ENCODE data around the gene MTG1.

MTG1 gene

GRCh38 chr10:133397938-133398337 is 4.0 kb downstream of the MTG1 start:
- Histone ChIP-seq H3K36me3 (ENCODE audit: control insufficient read depth in 5 of 5, insufficient read depth in 5 of 5, low read length in 5 of 5) (peaks cover 0 to 59% (median 54%) of the 10 kb centered on the region in 5 donors), H3K9me3 (ENCODE audit: control insufficient read depth in 5 of 5, low read length in 5 of 5) (no peaks in the 10 kb centered on the region), H3K27ac (ENCODE audit: low read depth, low read length) (no peak overlapping the region), H3K27me3 (ENCODE audit: control insufficient read depth in 5 of 5, insufficient read depth in 4 of 5, low read length in 5 of 5) (no peaks in the 10 kb centered on the region), H3K4me1 (ENCODE audit: control insufficient read depth in 5 of 5, insufficient read depth in 5 of 5, low read length in 5 of 5) (peaks cover 0 to 21% (median 13%) of the 10 kb centered on the region in 5 donors), H3K4me3 (ENCODE audit: low read depth in 1 of 5, low read length in 5 of 5) (no peak overlapping the region), H3K9ac (ENCODE audit: low read length in 5 of 5) (no peak overlapping the region)

GRCh38 chr10:133399123-133399601 is 5.2 kb downstream of the MTG1 start:
- no peak overlapping the region for H3K9ac ChIP-seq (ENCODE audit: low read length in 5 of 5)
- H3K36me3 ChIP-seq (ENCODE audit: control insufficient read depth in 5 of 5, insufficient read depth in 5 of 5, low read length in 5 of 5): peaks cover 0 to 67% (median 63%) of the 10 kb centered on the region in 5 donors
- no peak overlapping the region for H3K4me3 ChIP-seq (ENCODE audit: low read depth in 1 of 5, low read length in 5 of 5)
- no peaks in the 10 kb centered on the region for H3K27me3 ChIP-seq (ENCODE audit: control insufficient read depth in 5 of 5, insufficient read depth in 4 of 5, low read length in 5 of 5)
- no peaks in the 10 kb centered on the region for H3K9me3 ChIP-seq (ENCODE audit: control insufficient read depth in 5 of 5, low read length in 5 of 5)
- peaks cover 0 to 14% (median 13%) of the 10 kb centered on the region in 5 donors for H3K4me1 ChIP-seq (ENCODE audit: control insufficient read depth in 5 of 5, insufficient read depth in 5 of 5, low read length in 5 of 5)
- no peak overlapping the region for H3K27ac ChIP-seq (ENCODE audit: low read depth, low read length)

- Histone ChIP-seq H3K27me3 (ENCODE audit: control insufficient read depth in 5 of 5, insufficient read depth in 4 of 5, low read length in 5 of 5) (no peaks in the 10 kb centered on the region), H3K27ac (ENCODE audit: low read depth, low read length) (no peak overlapping the region), H3K4me3 (ENCODE audit: low read depth in 1 of 5, low read length in 5 of 5) (no peak overlapping the region), H3K9ac (ENCODE audit: low read length in 5 of 5) (peak overlapping the region in 1 of 5 donors; percentile 2), H3K9me3 (ENCODE audit: control insufficient read depth in 5 of 5, low read length in 5 of 5) (no peaks in the 10 kb centered on the region), H3K4me1 (ENCODE audit: control insufficient read depth in 5 of 5, insufficient read depth in 5 of 5, low read length in 5 of 5) (peaks cover 0 to 3% (median 0%) of the 10 kb centered on the region in 5 donors), H3K36me3 (ENCODE audit: control insufficient read depth in 5 of 5, insufficient read depth in 5 of 5, low read length in 5 of 5) (peaks cover 13 to 78% (median 72%) of the 10 kb centered on the region in 5 donors)
Observed at GRCh38 chr10:133400624-133401424, 6.9 kb downstream of the MTG1 start.

- Histone ChIP-seq H3K4me3 (ENCODE audit: low read depth in 1 of 5, low read length in 5 of 5) (no peak overlapping the region), H3K4me1 (ENCODE audit: control insufficient read depth in 5 of 5, insufficient read depth in 5 of 5, low read length in 5 of 5) (peaks cover 0 to 3% (median 0%) of the 10 kb centered on the region in 5 donors), H3K27ac (ENCODE audit: low read depth, low read length) (no peak overlapping the region), H3K27me3 (ENCODE audit: control insufficient read depth in 5 of 5, insufficient read depth in 4 of 5, low read length in 5 of 5) (no peaks in the 10 kb centered on the region), H3K36me3 (ENCODE audit: control insufficient read depth in 5 of 5, insufficient read depth in 5 of 5, low read length in 5 of 5) (peaks cover 14 to 74% (median 72%) of the 10 kb centered on the region in 5 donors), H3K9me3 (ENCODE audit: control insufficient read depth in 5 of 5, low read length in 5 of 5) (no peaks in the 10 kb centered on the region), H3K9ac (ENCODE audit: low read length in 5 of 5) (no peak overlapping the region)
Observed at GRCh38 chr10:133401500-133401899, 7.5 kb downstream of the MTG1 start.

GRCh38 chr10:133401981-133402725 is 8.2 kb downstream of the MTG1 start:
- H3K27me3 ChIP-seq (ENCODE audit: control insufficient read depth in 5 of 5, insufficient read depth in 4 of 5, low read length in 5 of 5): no peaks in the 10 kb centered on the region
- H3K4me1 ChIP-seq (ENCODE audit: control insufficient read depth in 5 of 5, insufficient read depth in 5 of 5, low read length in 5 of 5): peaks cover 0 to 3% (median 0%) of the 10 kb centered on the region in 5 donors
- no peak overlapping the region for H3K9ac ChIP-seq (ENCODE audit: low read length in 5 of 5)
- H3K4me3 ChIP-seq (ENCODE audit: low read depth in 1 of 5, low read length in 5 of 5): no peak overlapping the region
- no peaks in the 10 kb centered on the region for H3K9me3 ChIP-seq (ENCODE audit: control insufficient read depth in 5 of 5, low read length in 5 of 5)
- no peak overlapping the region for H3K27ac ChIP-seq (ENCODE audit: low read depth, low read length)
- H3K36me3 ChIP-seq (ENCODE audit: control insufficient read depth in 5 of 5, insufficient read depth in 5 of 5, low read length in 5 of 5): peaks cover 18 to 77% (median 69%) of the 10 kb centered on the region in 5 donors

- H3K9ac ChIP-seq (ENCODE audit: low read length in 5 of 5): no peak overlapping the region
- no peak overlapping the region for H3K27ac ChIP-seq (ENCODE audit: low read depth, low read length)
- H3K4me3 ChIP-seq (ENCODE audit: low read depth in 1 of 5, low read length in 5 of 5): no peak overlapping the region
- no peaks in the 10 kb centered on the region for H3K9me3 ChIP-seq (ENCODE audit: control insufficient read depth in 5 of 5, low read length in 5 of 5)
- no peaks in the 10 kb centered on the region for H3K27me3 ChIP-seq (ENCODE audit: control insufficient read depth in 5 of 5, insufficient read depth in 4 of 5, low read length in 5 of 5)
- peaks cover 0 to 3% (median 0%) of the 10 kb centered on the region in 5 donors for H3K4me1 ChIP-seq (ENCODE audit: control insufficient read depth in 5 of 5, insufficient read depth in 5 of 5, low read length in 5 of 5)
- H3K36me3 ChIP-seq (ENCODE audit: control insufficient read depth in 5 of 5, insufficient read depth in 5 of 5, low read length in 5 of 5): peaks cover 25 to 78% (median 62%) of the 10 kb centered on the region in 5 donors
Observed at GRCh38 chr10:133403359-133403758, 9.4 kb downstream of the MTG1 start.

GRCh38 chr10:133403784-133404183 is 9.8 kb downstream of the MTG1 start:
- Histone ChIP-seq H3K4me1 (ENCODE audit: control insufficient read depth in 5 of 5, insufficient read depth in 5 of 5, low read length in 5 of 5) (peaks cover 0 to 3% (median 0%) of the 10 kb centered on the region in 5 donors), H3K9ac (ENCODE audit: low read length in 5 of 5) (no peak overlapping the region), H3K9me3 (ENCODE audit: control insufficient read depth in 5 of 5, low read length in 5 of 5) (no peaks in the 10 kb centered on the region), H3K36me3 (ENCODE audit: control insufficient read depth in 5 of 5, insufficient read depth in 5 of 5, low read length in 5 of 5) (peaks cover 29 to 76% (median 61%) of the 10 kb centered on the region in 5 donors), H3K27ac (ENCODE audit: low read depth, low read length) (no peak overlapping the region), H3K4me3 (ENCODE audit: low read depth in 1 of 5, low read length in 5 of 5) (no peak overlapping the region), H3K27me3 (ENCODE audit: control insufficient read depth in 5 of 5, insufficient read depth in 4 of 5, low read length in 5 of 5) (no peaks in the 10 kb centered on the region)

GRCh38 chr10:133405272-133405671 is 11.3 kb downstream of the MTG1 start:
- peaks cover 0 to 3% (median 0%) of the 10 kb centered on the region in 5 donors for H3K4me1 ChIP-seq (ENCODE audit: control insufficient read depth in 5 of 5, insufficient read depth in 5 of 5, low read length in 5 of 5)
- peaks cover 37 to 63% (median 54%) of the 10 kb centered on the region in 5 donors for H3K36me3 ChIP-seq (ENCODE audit: control insufficient read depth in 5 of 5, insufficient read depth in 5 of 5, low read length in 5 of 5)
- H3K27me3 ChIP-seq (ENCODE audit: control insufficient read depth in 5 of 5, insufficient read depth in 4 of 5, low read length in 5 of 5): no peaks in the 10 kb centered on the region
- no peaks in the 10 kb centered on the region for H3K9me3 ChIP-seq (ENCODE audit: control insufficient read depth in 5 of 5, low read length in 5 of 5)
- H3K27ac ChIP-seq (ENCODE audit: low read depth, low read length): no peak overlapping the region
- H3K4me3 ChIP-seq (ENCODE audit: low read depth in 1 of 5, low read length in 5 of 5): no peak overlapping the region
- H3K9ac ChIP-seq (ENCODE audit: low read length in 5 of 5): no peak overlapping the region

- H3K4me3 ChIP-seq (ENCODE audit: low read depth in 1 of 5, low read length in 5 of 5): no peak overlapping the region
- H3K27ac ChIP-seq (ENCODE audit: low read depth, low read length): no peak overlapping the region
- peaks cover 0 to 5% (median 3%) of the 10 kb centered on the region in 5 donors for H3K9me3 ChIP-seq (ENCODE audit: control insufficient read depth in 5 of 5, low read length in 5 of 5)
- H3K27me3 ChIP-seq (ENCODE audit: control insufficient read depth in 5 of 5, insufficient read depth in 4 of 5, low read length in 5 of 5): no peaks in the 10 kb centered on the region
- H3K9ac ChIP-seq (ENCODE audit: low read length in 5 of 5): no peak overlapping the region
- H3K4me1 ChIP-seq (ENCODE audit: control insufficient read depth in 5 of 5, insufficient read depth in 5 of 5, low read length in 5 of 5): peaks cover 0 to 2% (median 0%) of the 10 kb centered on the region in 5 donors
- H3K36me3 ChIP-seq (ENCODE audit: control insufficient read depth in 5 of 5, insufficient read depth in 5 of 5, low read length in 5 of 5): peaks cover 42 to 63% (median 56%) of the 10 kb centered on the region in 5 donors
Observed at GRCh38 chr10:133405844-133406527, 12.0 kb downstream of the MTG1 start.
